CD14-positive monocyte (primary cell): ENCODE data around the gene TMEM191C. TPM values are rescaled to one million over a fixed set of nuclear protein-coding genes. Genes with fewer than 3 reads are reported as not detected.
"Not testable (repeated sequence)": the region's sequence is repeated elsewhere in the genome, so short reads cannot be mapped to it uniquely, and the experiment has no call there.

Experiments
- DNase-seq, 3 donors: peaks; one replicate each; pipeline ENCODE4 v3.0.0-alpha.2; 2011 to 2022
- H2AFZ ChIP-seq: 2 replicates; pipeline ENCODE4 v1.6.0; 2012; ENCODE audit warnings: mild to moderate bottlenecking, low read depth, low read length, inconsistent platforms; ENCODE audit not compliant: insufficient read depth, poor library complexity, severe bottlenecking
- H3K27ac ChIP-seq, 2 donors: 1 replicate in 1 of 2; 2 replicates in 1 of 2; pipeline ENCODE4 v1.5.1; 2012 to 2013; ENCODE audit warnings: low read length in 2 of 2, control low read depth in 1 of 2, inconsistent platforms in 1 of 2, low read depth in 1 of 2, mild to moderate bottlenecking in 1 of 2
- H3K27me3 ChIP-seq, 2 donors: one replicate each; pipeline versions ENCODE4 v1.6.0 to v1.6.1; 2011 to 2013; ENCODE audit warnings: low read length in 2 of 2; ENCODE audit not compliant: control insufficient read depth in 2 of 2, insufficient read depth in 2 of 2
- H3K36me3 ChIP-seq, 2 donors: replicated peaks in 1 of 2; 1 replicate in 1 of 2; 2 replicates in 1 of 2; pipeline versions ENCODE4 v1.5.1 to v1.6.1; 2012 to 2013; ENCODE audit warnings: low read length in 2 of 2, control low read depth in 1 of 2, inconsistent platforms in 1 of 2, mild to moderate bottlenecking in 1 of 2; ENCODE audit not compliant: insufficient read depth in 2 of 2, control insufficient read depth in 1 of 2
- H3K4me1 ChIP-seq, 2 donors: 1 replicate in 1 of 2; 2 replicates in 1 of 2; pipeline versions ENCODE4 v1.5.1 to v1.6.1; 2012 to 2013; ENCODE audit warnings: low read length in 2 of 2, control low read depth in 1 of 2, inconsistent platforms in 1 of 2, mild to moderate bottlenecking in 1 of 2, moderate library complexity in 1 of 2; ENCODE audit not compliant: insufficient read depth in 2 of 2, control insufficient read depth in 1 of 2
- H3K4me2 ChIP-seq: replicated peaks from 2 replicates; pipeline ENCODE3; 2012; ENCODE audit warnings: low read length, moderate library complexity, mild to moderate bottlenecking; ENCODE audit not compliant: poor library complexity, severe bottlenecking; ENCODE audit errors: extremely low read depth
- H3K4me3 ChIP-seq, 3 experiments: fragments of 200-600 bp in 1 of 3; sonication (generic) in 1 of 3; replicated peaks in 1 of 3; 1 replicate in 2 of 3; 2 replicates in 1 of 3; pipeline ENCODE4 v1.5.1; 2011 to 2013; ENCODE audit warnings: low read length in 3 of 3, mild to moderate bottlenecking in 3 of 3, control low read depth in 2 of 3, low read depth in 2 of 3, inconsistent platforms in 1 of 3, moderate library complexity in 1 of 3
- H3K79me2 ChIP-seq: 2 replicates; pipeline ENCODE4 v1.6.0; 2012; ENCODE audit warnings: mild to moderate bottlenecking, control low read depth, inconsistent platforms, low read length, moderate library complexity; ENCODE audit not compliant: insufficient read depth
- H3K9ac ChIP-seq: 2 replicates; pipeline ENCODE4 v1.6.0; 2017; ENCODE audit warnings: low read length, mild to moderate bottlenecking; ENCODE audit not compliant: insufficient read depth, poor library complexity, severe bottlenecking
- H3K9me3 ChIP-seq, 2 donors: replicated peaks in 1 of 2; 1 replicate in 1 of 2; 2 replicates in 1 of 2; pipeline versions ENCODE4 v1.5.1 to v1.6.1; 2012 to 2013; ENCODE audit warnings: low read length in 2 of 2, control low read depth in 1 of 2; ENCODE audit not compliant: control insufficient read depth in 1 of 2, insufficient read depth in 1 of 2
- H4K20me1 ChIP-seq: 2 replicates; pipeline ENCODE4 v1.6.0; 2012; ENCODE audit warnings: mild to moderate bottlenecking, low read length, control low read depth, moderate library complexity; ENCODE audit not compliant: insufficient read depth
- H3K27ac Mint-ChIP-seq, 7 donors: one replicate each; pipeline ENCODE4 v1.8.0; 2020; ENCODE audit warnings: mild to moderate bottlenecking in 7 of 7, mixed read lengths in 7 of 7, moderate library complexity in 6 of 7, inconsistent platforms in 2 of 7
- H3K27me3 Mint-ChIP-seq, 3 donors: one replicate each; pipeline ENCODE4 v1.8.0; 2021 to 2022; ENCODE audit warnings: low read depth in 3 of 3, mild to moderate bottlenecking in 3 of 3, mixed read lengths in 3 of 3, moderate library complexity in 3 of 3, inconsistent platforms in 1 of 3
- H3K36me3 Mint-ChIP-seq, 2 donors: one replicate each; pipeline ENCODE4 v1.8.0; 2020; ENCODE audit warnings: mixed read lengths in 2 of 2, inconsistent platforms in 1 of 2, mild to moderate bottlenecking in 1 of 2
- H3K4me1 Mint-ChIP-seq: one replicate; pipeline ENCODE4 v1.8.0; 2020; ENCODE audit warnings: mild to moderate bottlenecking, mixed read lengths
- H3K4me3 Mint-ChIP-seq, 2 donors: one replicate each; pipeline ENCODE4 v1.8.0; 2020; ENCODE audit warnings: mild to moderate bottlenecking in 2 of 2, mixed read lengths in 2 of 2, moderate library complexity in 1 of 2
- H3K9me3 Mint-ChIP-seq, 7 donors: one replicate each; pipeline ENCODE4 v1.8.0; 2020 to 2022; ENCODE audit warnings: mixed read lengths in 7 of 7, mild to moderate bottlenecking in 6 of 7, moderate library complexity in 6 of 7, inconsistent platforms in 2 of 7
- WGBS: methylation state at CpG from one replicate; pipeline ENCODE4 v1.1.5; 2013; ENCODE audit warnings: missing lambda C conversion rate; ENCODE audit not compliant: insufficient coverage; 5-methylcytosine and 5-hydroxymethylcytosine counted together
- intact Hi-C, 2 donors: fragments of 100-400 bp; cut with micrococcal nuclease; formaldehyde crosslinking; loops; one replicate each; pipeline versions ENCODE4 v1.15.0 to v1.15.1; 2023
- polyA plus RNA-seq, 3 donors: library from polyadenylated mRNA; depleted of rRNA in 1 of 3; unstranded in 2 of 3; stranded (reverse) in 1 of 3; fragments of 300-500 nt in 2 of 3; fragments of >200 nt in 1 of 3; fragmentation: Illumina TruSeq in 2 of 3; gene quantifications; 1 replicate in 2 of 3; 2 replicates in 1 of 3; pipeline ENCODE4 v1.2.3, GENCODE V29; 2012 to 2021

TMEM191C gene
- polyA plus RNA-seq, 3 donors: 1.6 to 4.5 (median 4.0) TPM

DNA sequence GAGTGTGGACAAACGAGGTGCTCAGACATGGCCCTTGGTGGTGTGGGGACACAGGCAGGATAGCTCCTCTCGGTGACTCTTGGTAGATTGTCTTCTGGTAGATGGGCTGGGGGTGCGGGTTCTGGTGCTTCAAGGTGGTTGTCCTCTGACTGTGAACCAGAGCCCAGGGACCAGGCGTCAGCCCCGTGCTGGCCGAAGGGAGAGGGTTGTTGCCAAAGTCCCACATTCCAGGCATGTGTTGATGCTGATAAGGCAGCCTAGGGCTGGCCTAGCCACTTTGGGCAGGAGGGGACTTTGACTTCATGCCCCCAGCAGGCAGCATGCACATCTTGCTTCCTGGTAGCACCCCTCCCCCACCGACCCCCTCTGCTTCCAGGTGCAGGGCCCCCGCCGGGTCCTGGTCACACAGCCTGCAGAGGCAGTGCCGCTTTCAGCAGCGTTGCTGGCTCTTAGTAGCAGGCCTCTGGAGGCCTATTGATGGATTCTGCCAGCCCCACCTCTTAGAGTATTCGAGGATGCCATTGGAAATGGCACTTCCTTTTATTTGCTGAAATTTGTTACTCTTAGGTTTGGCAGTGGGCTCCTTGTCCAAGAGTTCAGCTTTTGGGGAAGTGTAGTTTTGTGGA is 43.0 kb upstream of the TMEM191C start:
- H3K27ac ChIP-seq, H2AFZ ChIP-seq, H3K27me3 Mint-ChIP-seq, H3K4me3 Mint-ChIP-seq, H3K36me3 ChIP-seq, H3K79me2 ChIP-seq, H3K4me2 ChIP-seq, H3K9me3 ChIP-seq, intact Hi-C loops, DNase-seq, H4K20me1 ChIP-seq, H3K4me1 ChIP-seq, H3K36me3 Mint-ChIP-seq, H3K27ac Mint-ChIP-seq, H3K9me3 Mint-ChIP-seq, H3K4me3 ChIP-seq, H3K4me1 Mint-ChIP-seq, H3K9ac ChIP-seq, H3K27me3 ChIP-seq: not testable (repeated sequence)
- WGBS: no CpG with 5 or more reads among the region's 12 CpGs

DNA sequence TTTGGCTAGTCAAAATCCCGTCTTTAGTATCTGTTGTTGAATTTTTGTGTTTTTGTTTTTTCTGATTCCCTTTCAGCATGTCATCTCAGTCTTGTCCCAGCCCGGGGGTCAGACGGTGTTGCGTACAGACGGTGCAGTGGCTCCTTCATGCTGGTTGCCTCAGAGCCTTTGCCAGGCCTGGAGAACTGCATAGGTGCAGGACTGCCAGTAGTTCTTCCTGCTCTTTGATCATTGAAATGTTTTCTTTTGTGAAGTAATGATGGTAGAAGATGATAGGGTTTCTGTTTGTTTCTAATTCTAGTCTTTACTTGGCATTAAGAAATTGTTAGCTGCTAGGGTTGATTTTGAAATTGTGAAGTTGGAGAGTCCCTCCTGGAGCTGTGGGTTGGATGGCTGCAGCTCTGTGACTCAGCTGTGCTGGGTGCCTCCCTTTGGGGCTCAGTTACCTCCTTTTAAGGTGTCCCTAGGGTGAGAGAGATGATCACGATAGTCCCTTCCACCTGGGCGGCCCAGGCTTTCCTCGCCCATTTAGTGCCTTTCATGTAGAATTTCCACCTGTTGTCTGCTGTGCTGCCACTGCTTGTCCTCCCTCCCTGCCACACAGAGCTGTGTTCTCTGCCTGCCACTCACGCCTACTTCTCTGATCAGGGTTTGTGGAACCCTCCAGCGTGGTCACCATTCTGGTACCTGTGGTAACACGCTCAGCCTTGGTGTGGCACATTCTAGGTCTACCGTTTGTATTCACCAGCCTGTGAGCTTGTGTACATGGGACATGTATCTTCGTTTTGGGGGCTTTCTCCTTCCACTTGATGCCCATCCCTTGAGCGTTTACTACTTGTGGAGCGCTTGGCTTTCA is 32.6 kb upstream of the TMEM191C start:
- H4K20me1 ChIP-seq, H3K4me1 Mint-ChIP-seq, H3K4me3 ChIP-seq, H3K27me3 Mint-ChIP-seq, intact Hi-C loops, H3K4me1 ChIP-seq, H3K4me3 Mint-ChIP-seq, H3K9me3 Mint-ChIP-seq, H3K27ac Mint-ChIP-seq, H3K27ac ChIP-seq, H3K79me2 ChIP-seq, DNase-seq, H2AFZ ChIP-seq, H3K9me3 ChIP-seq, H3K9ac ChIP-seq, H3K4me2 ChIP-seq, H3K36me3 Mint-ChIP-seq, H3K27me3 ChIP-seq, H3K36me3 ChIP-seq: not testable (repeated sequence)
- no CpG with 5 or more reads among the region's 15 CpGs for whole genome bisulfite sequencing

DNA sequence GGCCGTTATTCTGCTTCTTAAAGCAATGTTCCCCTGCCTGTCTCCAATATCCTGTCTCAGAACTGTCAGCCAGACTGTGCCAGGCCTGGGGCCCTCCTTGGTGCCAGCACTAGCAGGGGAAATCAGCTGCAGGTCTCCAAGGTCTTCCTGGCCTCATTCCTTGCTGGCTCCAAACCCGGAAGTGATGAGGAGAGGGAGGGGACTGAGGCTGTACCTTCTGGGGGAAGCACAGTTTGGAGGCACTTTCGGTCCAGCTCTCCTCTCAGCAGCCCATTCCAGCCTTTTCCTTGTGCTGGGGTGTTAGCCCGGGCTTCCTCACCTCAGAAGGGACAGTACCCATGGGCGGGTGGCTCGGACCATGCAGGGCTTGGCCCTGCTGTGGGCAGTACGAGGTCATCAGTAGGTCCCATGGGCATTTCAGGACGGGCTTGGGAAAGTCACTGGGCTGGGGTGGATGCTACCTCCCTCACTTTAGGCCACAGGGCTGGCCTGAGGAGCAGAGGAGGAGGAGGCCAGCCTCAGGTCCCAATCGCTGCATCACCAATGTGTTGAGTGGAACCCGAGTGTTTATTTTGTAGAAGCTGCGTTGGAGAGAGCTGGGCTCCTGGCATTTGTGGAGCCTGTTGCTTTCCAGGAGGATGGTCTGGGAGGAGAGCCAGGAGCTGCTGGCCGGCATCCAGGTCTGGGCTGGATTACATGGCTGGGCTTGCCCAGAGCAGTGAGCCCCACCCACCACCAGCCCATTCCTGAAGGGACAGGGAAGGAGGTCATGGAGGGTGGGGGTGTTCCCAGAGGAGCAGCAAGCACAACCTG is 31.0 kb upstream of the TMEM191C start:
- H3K27me3 ChIP-seq, H3K4me3 ChIP-seq, H3K4me1 Mint-ChIP-seq, H3K9me3 Mint-ChIP-seq, DNase-seq, H3K27me3 Mint-ChIP-seq, H3K4me1 ChIP-seq, H3K4me2 ChIP-seq, H3K9me3 ChIP-seq, H2AFZ ChIP-seq, H3K27ac ChIP-seq, H3K79me2 ChIP-seq, H3K9ac ChIP-seq, H3K27ac Mint-ChIP-seq, H3K36me3 ChIP-seq, intact Hi-C loops, H3K4me3 Mint-ChIP-seq, H3K36me3 Mint-ChIP-seq, H4K20me1 ChIP-seq: not testable (repeated sequence)
- WGBS: no CpG with 5 or more reads among the region's 12 CpGs

DNA sequence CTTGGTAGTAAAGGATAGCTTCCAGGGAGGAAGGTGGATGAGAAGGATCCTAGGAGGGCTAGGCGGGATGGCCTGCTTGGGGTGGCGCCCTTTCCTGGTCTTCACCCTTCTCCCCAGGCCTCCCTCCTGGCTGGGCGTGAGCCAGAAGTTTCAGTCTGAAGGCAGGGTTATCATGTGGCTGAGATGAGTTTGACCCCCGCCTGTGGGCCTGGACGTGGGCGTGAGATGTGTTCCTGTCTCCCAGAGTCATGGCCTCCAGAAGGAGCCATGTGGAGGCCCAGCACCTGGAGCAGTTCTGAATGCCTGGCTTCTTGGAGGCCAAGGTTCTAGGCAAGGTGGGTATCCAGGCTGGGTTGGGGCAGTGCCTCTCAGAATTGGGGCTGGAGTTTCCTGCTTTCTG is 29.2 kb upstream of the TMEM191C start:
- H3K9me3 Mint-ChIP-seq, H2AFZ ChIP-seq, DNase-seq, H3K36me3 ChIP-seq, H3K4me2 ChIP-seq, H4K20me1 ChIP-seq, intact Hi-C loops, H3K36me3 Mint-ChIP-seq, H3K4me1 ChIP-seq, H3K4me3 Mint-ChIP-seq, H3K27ac ChIP-seq, H3K9me3 ChIP-seq, H3K27me3 Mint-ChIP-seq, H3K79me2 ChIP-seq, H3K9ac ChIP-seq, H3K27me3 ChIP-seq, H3K4me1 Mint-ChIP-seq, H3K4me3 ChIP-seq: not testable (repeated sequence)
- peak overlapping the region in 1 of 7 donors; percentile 35 for H3K27ac Mint-ChIP-seq
- WGBS: no CpG with 5 or more reads among the region's 6 CpGs
